Astrocyte (in vitro differentiated cells and primary cell): ENCODE measurements around the gene TMA7. TPM values are rescaled to one million over a fixed set of nuclear protein-coding genes. Genes with fewer than 3 reads are reported as not detected.

Source experiments
- DNase-seq: peaks from one replicate; pipeline ENCODE4 v3.0.0-alpha.2; 2010; ENCODE audit warnings: low read depth
- FAIRE-seq: peaks from 2 replicates; lab custom pipeline; 2011; peaks lifted over from hg19 to GRCh38; lab: Jason Lieb, UNC
- H2AFZ ChIP-seq: 2 replicates; pipeline ENCODE4 v1.6.0; 2012; ENCODE audit warnings: low read depth, low read length, inconsistent platforms
- H3K27ac ChIP-seq: 2 replicates; pipeline ENCODE4 v1.5.1; 2011; ENCODE audit warnings: low read depth, low read length, inconsistent platforms
- H3K27me3 ChIP-seq: 2 replicates; pipeline ENCODE4 v1.6.0; 2011; ENCODE audit warnings: low read length, inconsistent platforms; ENCODE audit not compliant: insufficient read depth
- H3K36me3 ChIP-seq: 2 replicates; pipeline ENCODE4 v1.5.1; 2011; ENCODE audit warnings: low read length, inconsistent platforms; ENCODE audit not compliant: insufficient read depth
- H3K4me1 ChIP-seq: 2 replicates; pipeline ENCODE4 v1.5.1; 2011; ENCODE audit warnings: low read length, inconsistent platforms; ENCODE audit not compliant: insufficient read depth
- H3K4me2 ChIP-seq: 2 replicates; pipeline ENCODE4 v1.6.0; 2012; ENCODE audit warnings: low read length, inconsistent platforms
- H3K4me3 ChIP-seq: 2 replicates; pipeline ENCODE4 v1.5.1; 2011; ENCODE audit warnings: low read depth, mild to moderate bottlenecking, low read length, inconsistent platforms; ENCODE audit not compliant: insufficient read depth
- H3K79me2 ChIP-seq: 2 replicates; pipeline ENCODE4 v1.6.0; 2012; ENCODE audit warnings: mild to moderate bottlenecking, low read length, inconsistent platforms; ENCODE audit not compliant: insufficient read depth
- H3K9ac ChIP-seq: 2 replicates; pipeline ENCODE4 v1.6.0; 2012; ENCODE audit warnings: mild to moderate bottlenecking, low read length, inconsistent platforms
- H3K9me3 ChIP-seq: 2 replicates; pipeline ENCODE4 v1.5.1; 2012; ENCODE audit warnings: low read depth, mild to moderate bottlenecking, low read length, inconsistent platforms; ENCODE audit not compliant: insufficient read depth
- H4K20me1 ChIP-seq: 2 replicates; pipeline ENCODE4 v1.6.0; 2012; ENCODE audit warnings: low read length, inconsistent platforms; ENCODE audit not compliant: insufficient read depth
- H3K27ac Mint-ChIP-seq: one replicate; pipeline ENCODE4 v1.8.0; 2021; ENCODE audit warnings: mild to moderate bottlenecking, mixed read lengths; ENCODE audit not compliant: unreplicated experiment
- H3K27me3 Mint-ChIP-seq: one replicate; pipeline ENCODE4 v1.8.0; 2021; ENCODE audit warnings: low read depth, mixed read lengths; ENCODE audit not compliant: unreplicated experiment
- H3K36me3 Mint-ChIP-seq: one replicate; pipeline ENCODE4 v1.8.0; 2021; ENCODE audit warnings: low read depth, mixed read lengths; ENCODE audit not compliant: unreplicated experiment
- H3K4me1 Mint-ChIP-seq: one replicate; pipeline ENCODE4 v1.8.0; 2021; ENCODE audit warnings: low read depth, mixed read lengths; ENCODE audit not compliant: unreplicated experiment
- H3K4me3 Mint-ChIP-seq: one replicate; pipeline ENCODE4 v1.8.0; 2021; ENCODE audit warnings: mild to moderate bottlenecking, moderate library complexity, mixed read lengths; ENCODE audit not compliant: unreplicated experiment
- H3K9me3 Mint-ChIP-seq: one replicate; pipeline ENCODE4 v1.8.0; 2021; ENCODE audit warnings: mild to moderate bottlenecking, mixed read lengths; ENCODE audit not compliant: unreplicated experiment
- CTCF ChIP-seq: IDR thresholded peaks from 2 replicates; pipeline ENCODE4 v1.5.1; 2011; ENCODE audit warnings: low read depth, mild to moderate bottlenecking, inconsistent platforms, low read length, moderate library complexity; ENCODE audit not compliant: insufficient read depth
- EZH2 ChIP-seq: IDR thresholded peaks from 2 replicates; pipeline ENCODE4 v1.6.1; 2012; ENCODE audit warnings: mild to moderate bottlenecking, low read length, inconsistent platforms; ENCODE audit not compliant: insufficient read depth
- total RNA-seq: library from RNA; stranded (reverse); gene quantifications from 2 replicates; pipeline ENCODE4 v1.2.1, GENCODE V29; 2021

Gene TMA7
- total RNA-seq, 1 donor from 2014 or later: 272 TPM

GRCh38 chr3:48415251-48415953 lies 24.7 kb upstream of the TMA7 start:
- no peak overlapping the region for H3K27ac Mint-ChIP-seq
- FAIRE-seq (no peak), DNase-seq (no peak)
- H3K9me3 Mint-ChIP-seq: no peaks in the 10 kb centered on the region
- no peaks in the 10 kb centered on the region for H3K4me1 Mint-ChIP-seq
- Histone ChIP-seq H2AFZ (no peak overlapping the region), H3K9ac (no peak overlapping the region), H3K4me2 (no peak overlapping the region), H3K4me3 (no peak overlapping the region), H3K27ac (no peak overlapping the region), H3K27me3 (no peaks in the 10 kb centered on the region), H3K36me3 (no peaks in the 10 kb centered on the region), H3K4me1 (no peaks in the 10 kb centered on the region), H4K20me1 (peaks cover 28% of the 10 kb centered on the region), H3K79me2 (no peaks in the 10 kb centered on the region), H3K9me3 (no peaks in the 10 kb centered on the region)
- no peak overlapping the region for H3K4me3 Mint-ChIP-seq
- TF ChIP-seq CTCF (no peak), EZH2 (no peak)
- H3K36me3 Mint-ChIP-seq: peaks cover 19% of the 10 kb centered on the region
- no peaks in the 10 kb centered on the region for H3K27me3 Mint-ChIP-seq

- no peaks in the 10 kb centered on the region for H3K36me3 ChIP-seq
- Mint-ChIP-seq H3K4me3 (no peak overlapping the region), H3K4me1 (no peaks in the 10 kb centered on the region), H3K27ac (no peak overlapping the region), H3K9me3 (no peaks in the 10 kb centered on the region), H3K36me3 (peaks cover 18% of the 10 kb centered on the region), H3K27me3 (no peaks in the 10 kb centered on the region)
- no peak overlapping the region for H3K9ac ChIP-seq
- H3K27me3 ChIP-seq: no peaks in the 10 kb centered on the region
- no peak overlapping the region for H3K4me3 ChIP-seq
- TF ChIP-seq CTCF: no peak
- TF ChIP-seq EZH2: no peak
- no peaks in the 10 kb centered on the region for H3K79me2 ChIP-seq
- FAIRE-seq: no peak
- no peak overlapping the region for H3K27ac ChIP-seq
- H3K4me2 ChIP-seq: no peak overlapping the region
- no peak for DNase-seq
- no peaks in the 10 kb centered on the region for H3K4me1 ChIP-seq
- peaks cover 32% of the 10 kb centered on the region for H4K20me1 ChIP-seq
- no peaks in the 10 kb centered on the region for H3K9me3 ChIP-seq
- no peak overlapping the region for H2AFZ ChIP-seq
Observed at GRCh38 chr3:48416091-48416505, 24.0 kb upstream of the TMA7 start.

GRCh38 chr3:48416546-48416945 lies 23.5 kb upstream of the TMA7 start:
- Histone ChIP-seq H3K27ac (no peak overlapping the region), H3K27me3 (no peaks in the 10 kb centered on the region), H3K4me1 (no peaks in the 10 kb centered on the region), H3K4me3 (no peak overlapping the region), H3K4me2 (no peak overlapping the region), H3K9me3 (no peaks in the 10 kb centered on the region), H3K9ac (no peak overlapping the region), H3K79me2 (no peaks in the 10 kb centered on the region), H2AFZ (no peak overlapping the region), H4K20me1 (peaks cover 37% of the 10 kb centered on the region), H3K36me3 (no peaks in the 10 kb centered on the region)
- TF ChIP-seq EZH2: no peak
- TF ChIP-seq CTCF: no peak
- no peak for DNase-seq
- Mint-ChIP-seq H3K27ac (no peak overlapping the region), H3K9me3 (no peaks in the 10 kb centered on the region), H3K36me3 (peaks cover 19% of the 10 kb centered on the region), H3K27me3 (no peaks in the 10 kb centered on the region), H3K4me1 (no peaks in the 10 kb centered on the region), H3K4me3 (no peak overlapping the region)
- FAIRE-seq: no peak
